ENCODE measurements around the gene PPP2R3A. TPM values are rescaled to one million over a fixed set of nuclear protein-coding genes. Genes with fewer than 3 reads are reported as not detected.
"Not testable (repeated sequence)": the region's sequence is repeated elsewhere in the genome, so short reads cannot be mapped to it uniquely, and the experiment has no call there.

Gene PPP2R3A
- total RNA-seq, 6 donors from 2014 or later: 5.5 to 35.6 (median 11.0) TPM

- WGBS, 2 donors: 60 to 64% methylated on average over 3 of the region's 3 CpGs
- TF ChIP-seq EP300 (IDR thresholded peaks at IDR 0.05): peak in 1 of 4 donors; percentile 28
- TF ChIP-seq POLR2AphosphoS5 (IDR thresholded peaks at IDR 0.05): no peak
- H3K9me3 ChIP-seq: no peaks in the 10 kb centered on the region
- peaks cover 7 to 16% (median 9%) of the 10 kb centered on the region in 4 donors for H3K4me1 ChIP-seq
- no peak overlapping the region for H3K27ac ChIP-seq
- no peak overlapping the region for H3K4me3 ChIP-seq
- DNase-seq (no peak), ATAC-seq (ENCODE audit: low FRiP score in 2 of 2) (peak; percentile 82 to 86)
- no peaks in the 10 kb centered on the region for H3K36me3 ChIP-seq
- H3K27me3 ChIP-seq: no peaks in the 10 kb centered on the region
Measured at GRCh38 chr3:136142592-136142991, 177.1 kb downstream of the PPP2R3A start.

- not testable (repeated sequence) for ATAC-seq (ENCODE audit: low FRiP score in 2 of 2); H3K27ac ChIP-seq; H3K9me3 ChIP-seq; H3K4me3 ChIP-seq; H3K36me3 ChIP-seq; DNase-seq; H3K27me3 ChIP-seq
- peaks cover 8 to 17% (median 9%) of the 10 kb centered on the region in 4 donors for H3K4me1 ChIP-seq
- WGBS, 2 donors: 70 to 92% methylated on average over 4 of the region's 4 CpGs
Measured at GRCh38 chr3:136144397-136144796, 178.9 kb downstream of the PPP2R3A start.

- no peak overlapping the region for H3K27ac ChIP-seq
- DNase-seq (no peak), ATAC-seq (ENCODE audit: low FRiP score in 2 of 2) (no peak)
- H3K36me3 ChIP-seq: peaks cover 0 to 24% (median 5%) of the 10 kb centered on the region in 4 donors
- no peaks in the 10 kb centered on the region for H3K9me3 ChIP-seq
- TF ChIP-seq EP300 (IDR thresholded peaks at IDR 0.05) (no peak), POLR2A (IDR thresholded peaks at IDR 0.05) (no peak), POLR2AphosphoS5 (IDR thresholded peaks at IDR 0.05) (no peak)
- TF ChIP-seq, protein P1, sequence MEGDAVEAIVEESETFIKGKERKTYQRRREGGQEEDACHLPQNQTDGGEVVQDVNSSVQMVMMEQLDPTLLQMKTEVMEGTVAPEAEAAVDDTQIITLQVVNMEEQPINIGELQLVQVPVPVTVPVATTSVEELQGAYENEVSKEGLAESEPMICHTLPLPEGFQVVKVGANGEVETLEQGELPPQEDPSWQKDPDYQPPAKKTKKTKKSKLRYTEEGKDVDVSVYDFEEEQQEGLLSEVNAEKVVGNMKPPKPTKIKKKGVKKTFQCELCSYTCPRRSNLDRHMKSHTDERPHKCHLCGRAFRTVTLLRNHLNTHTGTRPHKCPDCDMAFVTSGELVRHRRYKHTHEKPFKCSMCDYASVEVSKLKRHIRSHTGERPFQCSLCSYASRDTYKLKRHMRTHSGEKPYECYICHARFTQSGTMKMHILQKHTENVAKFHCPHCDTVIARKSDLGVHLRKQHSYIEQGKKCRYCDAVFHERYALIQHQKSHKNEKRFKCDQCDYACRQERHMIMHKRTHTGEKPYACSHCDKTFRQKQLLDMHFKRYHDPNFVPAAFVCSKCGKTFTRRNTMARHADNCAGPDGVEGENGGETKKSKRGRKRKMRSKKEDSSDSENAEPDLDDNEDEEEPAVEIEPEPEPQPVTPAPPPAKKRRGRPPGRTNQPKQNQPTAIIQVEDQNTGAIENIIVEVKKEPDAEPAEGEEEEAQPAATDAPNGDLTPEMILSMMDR (IDR thresholded peaks at IDR 0.05): no peak
- 90% methylated on average over 6 of the region's 6 CpGs for WGBS, 2 donors
- no peaks in the 10 kb centered on the region for H3K27me3 ChIP-seq
- peaks cover 7 to 19% (median 11%) of the 10 kb centered on the region in 4 donors for H3K4me1 ChIP-seq
- H3K4me3 ChIP-seq: no peak overlapping the region
Measured at GRCh38 chr3:136146981-136147729, 181.6 kb downstream of the PPP2R3A start.

GRCh38 chr3:136149667-136150066 is 184.1 kb downstream of the PPP2R3A start:
- H3K4me1 ChIP-seq: peaks cover 0 to 26% (median 12%) of the 10 kb centered on the region in 4 donors
- H3K27me3 ChIP-seq: no peaks in the 10 kb centered on the region
- no peak overlapping the region for H3K4me3 ChIP-seq
- no peaks in the 10 kb centered on the region for H3K9me3 ChIP-seq
- H3K27ac ChIP-seq: no peak overlapping the region
- 60 to 66% methylated on average over 3 of the region's 3 CpGs for WGBS, 2 donors
- TF ChIP-seq POLR2AphosphoS5 (IDR thresholded peaks at IDR 0.05): no peak
- no peak for TF ChIP-seq EP300 (IDR thresholded peaks at IDR 0.05)
- no peak for TF ChIP-seq POLR2A (IDR thresholded peaks at IDR 0.05)
- TF ChIP-seq, protein P1 (IDR thresholded peaks at IDR 0.05): no peak
- H3K36me3 ChIP-seq: peaks cover 0 to 25% (median 5%) of the 10 kb centered on the region in 4 donors
- no peak for DNase-seq
- ATAC-seq (ENCODE audit: low FRiP score in 2 of 2): no peak

DNA sequence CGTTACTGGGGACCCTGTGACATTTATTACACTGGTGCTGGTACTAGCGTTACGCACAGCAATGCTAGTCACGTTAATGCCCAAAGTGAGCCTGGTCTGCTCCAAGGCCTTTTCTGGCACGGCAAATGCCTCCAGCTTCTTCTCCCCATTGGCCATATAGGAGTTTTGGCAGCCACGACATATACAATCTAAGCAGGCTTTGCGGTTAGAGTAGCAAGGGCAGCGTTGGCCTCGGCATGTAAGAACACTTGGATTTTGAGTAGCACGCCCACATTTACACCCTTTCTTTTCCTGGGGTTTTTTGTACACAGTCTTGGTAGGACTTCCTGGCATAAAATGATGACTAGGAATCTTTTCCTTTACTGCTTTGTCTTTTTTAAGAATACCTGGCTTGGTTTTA is 185.7 kb downstream of the PPP2R3A start:
- Histone ChIP-seq H3K27ac (no peak overlapping the region), H3K27me3 (no peaks in the 10 kb centered on the region), H3K9me3 (no peaks in the 10 kb centered on the region), H3K36me3 (peaks cover 0 to 25% (median 5%) of the 10 kb centered on the region in 4 donors), H3K4me1 (peaks cover under 1 to 34% (median 13%) of the 10 kb centered on the region in 4 donors), H3K4me3 (no peak overlapping the region)
- no peak for DNase-seq
- WGBS, 2 donors: 71 to 75% methylated on average over 10 of the region's 10 CpGs
- TF ChIP-seq, protein P1 (IDR thresholded peaks at IDR 0.05): no peak
- TF ChIP-seq EP300 (IDR thresholded peaks at IDR 0.05) (no peak), POLR2A (IDR thresholded peaks at IDR 0.05) (no peak), POLR2AphosphoS5 (IDR thresholded peaks at IDR 0.05) (no peak)
- no peak for ATAC-seq (ENCODE audit: low FRiP score in 2 of 2)
